Karpas-422 (cell line): Measurements from ENCODE around the gene CYTH3. TPM values are rescaled to one million over a fixed set of nuclear protein-coding genes. Genes with fewer than 3 reads are reported as not detected.

ENCODE experiments used
- DNase-seq: peaks from one replicate; pipeline ENCODE4 v3.0.0-alpha.2; 2015
- H2AFZ ChIP-seq: fragments of 200-600 bp; sonication (generic); 2 replicates; pipeline ENCODE4 v1.6.1; 2014; ENCODE audit warnings: antibody characterized with exemption, low read length, mixed read lengths
- H3K27ac ChIP-seq: fragments of 200-600 bp; sonication (generic); 2 replicates; pipeline ENCODE4 v1.5.1; 2014; ENCODE audit warnings: mild to moderate bottlenecking, low read length, moderate library complexity
- H3K27me3 ChIP-seq: fragments of 200-600 bp; sonication (generic); 2 replicates; pipeline ENCODE4 v1.6.1; 2014; ENCODE audit warnings: low read length, mixed read lengths
- H3K36me3 ChIP-seq: fragments of 200-600 bp; sonication (generic); 2 replicates; pipeline ENCODE4 v1.6.1; 2014; ENCODE audit warnings: low read length, mixed read lengths; ENCODE audit not compliant: insufficient read depth
- H3K4me1 ChIP-seq: fragments of 200-600 bp; sonication (generic); 2 replicates; pipeline ENCODE4 v1.6.1; 2014; ENCODE audit warnings: mild to moderate bottlenecking, low read length, mixed read lengths
- H3K4me2 ChIP-seq: fragments of 200-600 bp; sonication (generic); 2 replicates; pipeline ENCODE4 v1.6.1; 2014; ENCODE audit warnings: low read length, low read depth, mild to moderate bottlenecking; ENCODE audit not compliant: poor library complexity, severe bottlenecking
- H3K4me3 ChIP-seq: fragments of 200-600 bp; sonication (generic); 2 replicates; pipeline ENCODE4 v1.5.1; 2014; ENCODE audit warnings: mild to moderate bottlenecking, antibody characterized with exemption, low read length, mixed read lengths
- H3K79me2 ChIP-seq: fragments of 200-600 bp; sonication (generic); 2 replicates; pipeline ENCODE4 v1.6.1; 2014; ENCODE audit warnings: mild to moderate bottlenecking, low read length, mixed read lengths
- H3K9ac ChIP-seq: fragments of 200-600 bp; sonication (generic); 2 replicates; pipeline ENCODE4 v1.6.0; 2014; ENCODE audit warnings: low read length
- H3K9me2 ChIP-seq: fragments of 200-600 bp; sonication (generic), shearing (Covaris generic); replicated peaks from 2 replicates; pipeline ENCODE4 v1.6.0; 2014; ENCODE audit warnings: mild to moderate bottlenecking, low read length, moderate library complexity; ENCODE audit not compliant: insufficient read depth
- H3K9me3 ChIP-seq: fragments of 300-700, 200-600 bp; sonication (generic); 2 replicates; pipeline ENCODE4 v1.6.1; 2014; ENCODE audit warnings: low read length, mixed read lengths
- H4K20me1 ChIP-seq: fragments of 200-600 bp; sonication (generic); 2 replicates; pipeline ENCODE4 v1.6.1; 2014; ENCODE audit warnings: mild to moderate bottlenecking, antibody characterized with exemption, low read length, low read depth; ENCODE audit not compliant: insufficient read depth
- total RNA-seq: library from RNA; depleted of rRNA; stranded (reverse); fragments of >200 nt; shearing (Covaris generic); gene quantifications from 2 replicates; pipeline ENCODE4 v1.2.3, GENCODE V29; 2014; ENCODE audit warnings: low replicate concordance

The CYTH3 gene
- total RNA-seq, 1 experiment from 2014 or later: 3.0 TPM

DNA sequence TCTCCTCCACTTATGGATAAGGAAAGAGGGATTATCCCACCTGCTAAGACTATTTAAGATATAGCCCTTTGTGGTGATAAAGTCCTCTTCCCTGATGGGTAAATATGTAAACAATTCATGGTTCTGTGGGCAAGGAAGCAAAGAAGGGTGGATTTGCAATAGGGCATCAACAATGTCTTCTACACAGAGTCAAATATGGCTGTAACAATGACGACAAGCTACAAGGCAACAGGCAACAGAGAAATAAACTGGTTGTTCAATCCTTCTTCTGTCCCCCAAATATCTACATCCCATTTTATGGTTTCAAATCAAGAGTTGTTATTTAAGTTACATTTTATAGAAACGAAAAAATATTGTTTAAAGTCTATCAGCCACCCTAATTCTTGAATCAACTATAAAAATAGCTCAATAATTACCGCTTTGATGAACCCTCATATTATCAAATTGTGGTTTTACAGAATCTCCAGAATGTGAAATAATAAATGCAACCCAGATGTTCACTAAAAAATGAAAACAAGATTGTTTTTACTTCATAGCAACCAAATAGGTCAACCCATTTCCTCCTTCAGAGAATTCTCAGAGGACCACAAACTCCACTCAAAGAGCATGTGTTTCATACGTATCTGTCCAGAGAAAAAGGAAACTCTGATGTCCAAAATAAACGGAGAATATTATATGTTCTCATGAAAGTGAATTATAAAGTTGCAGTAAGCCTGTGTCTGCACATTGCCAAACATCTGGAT is 13.8 kb downstream of the CYTH3 start:
- Histone ChIP-seq H3K27ac (no peak overlapping the region), H3K9me2 (no peaks in the 10 kb centered on the region), H3K4me3 (no peak overlapping the region), H3K79me2 (no peaks in the 10 kb centered on the region), H3K4me1 (peaks cover 5% of the 10 kb centered on the region), H2AFZ (no peak overlapping the region), H3K9me3 (no peaks in the 10 kb centered on the region), H3K27me3 (no peaks in the 10 kb centered on the region), H3K4me2 (no peak overlapping the region), H3K9ac (no peak overlapping the region), H3K36me3 (no peaks in the 10 kb centered on the region), H4K20me1 (0 out of 2 replicates have a peak, but pooled peaks cover 3% of the 10 kb centered on the region)
- no peak for DNase-seq

DNA sequence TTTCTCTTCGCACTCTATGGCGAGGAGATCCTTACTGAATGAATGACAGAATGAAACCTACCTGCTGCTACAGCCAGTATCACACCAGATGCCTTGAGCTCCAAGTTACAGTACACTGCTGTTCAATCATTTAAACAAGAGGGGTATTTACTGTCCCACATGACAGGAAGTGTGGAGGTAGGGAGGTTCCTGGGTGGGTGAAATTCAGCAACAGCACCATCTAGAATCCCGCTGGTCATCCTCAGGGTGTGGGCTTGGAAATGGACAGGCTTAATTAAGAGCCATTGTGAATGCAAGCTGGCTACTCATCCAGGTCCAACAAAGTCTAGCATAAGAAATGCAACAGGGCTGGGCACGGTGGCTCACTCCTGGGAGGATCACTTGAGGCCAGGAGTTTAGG is 14.7 kb downstream of the CYTH3 start:
- H3K27me3 ChIP-seq: no peaks in the 10 kb centered on the region
- H2AFZ ChIP-seq: no peak overlapping the region
- no peak overlapping the region for H3K4me3 ChIP-seq
- H3K79me2 ChIP-seq: no peaks in the 10 kb centered on the region
- DNase-seq: no peak
- H3K27ac ChIP-seq: no peak overlapping the region
- no peaks in the 10 kb centered on the region for H3K9me3 ChIP-seq
- H3K4me1 ChIP-seq: peaks cover 5% of the 10 kb centered on the region
- no peaks in the 10 kb centered on the region for H3K9me2 ChIP-seq
- H3K9ac ChIP-seq: no peak overlapping the region
- H3K36me3 ChIP-seq: no peaks in the 10 kb centered on the region
- no peaks in the 10 kb centered on the region for H4K20me1 ChIP-seq
- no peak overlapping the region for H3K4me2 ChIP-seq

DNA sequence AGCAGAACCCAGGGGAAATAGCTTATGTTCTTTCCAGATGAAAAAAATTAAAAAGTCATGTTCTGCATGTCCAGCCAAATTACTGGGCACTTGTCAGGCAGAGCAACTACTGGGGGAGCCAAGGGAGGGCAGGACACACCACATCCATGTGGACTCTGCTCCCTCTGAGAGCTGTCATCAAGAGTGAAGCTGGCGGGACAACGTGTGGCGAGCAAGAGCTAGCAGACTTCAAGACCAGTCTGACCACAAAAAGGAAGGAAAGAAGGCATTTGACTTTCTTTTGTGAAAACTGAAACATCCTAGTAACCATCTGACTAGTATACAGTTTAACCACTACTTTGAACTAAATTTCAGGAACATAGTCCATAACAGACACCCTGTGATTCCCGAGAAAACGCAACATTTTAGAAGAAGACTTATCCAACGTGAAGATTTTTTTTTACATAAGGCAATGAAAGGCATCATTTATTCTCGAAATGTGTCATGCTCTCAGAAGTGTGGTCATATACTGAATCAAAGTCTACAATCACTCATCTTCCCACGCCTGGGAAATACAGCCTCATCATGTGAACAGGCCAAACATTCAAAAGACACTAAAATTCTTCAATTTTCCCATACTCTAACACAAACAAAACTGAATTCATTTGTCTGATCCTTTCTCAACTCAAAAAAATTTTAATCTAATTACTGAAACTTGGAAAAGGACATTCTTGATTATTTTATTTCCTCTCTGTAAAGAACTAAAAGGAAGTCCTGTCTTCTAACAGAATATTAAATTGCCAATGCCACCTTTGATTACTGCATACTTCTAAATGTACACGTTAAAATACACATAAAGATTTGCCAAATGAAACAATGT is 15.5 kb downstream of the CYTH3 start:
- H3K4me3 ChIP-seq: no peak overlapping the region
- no peak overlapping the region for H3K4me2 ChIP-seq
- DNase-seq: no peak
- H3K4me1 ChIP-seq: peaks cover 5% of the 10 kb centered on the region
- no peaks in the 10 kb centered on the region for H3K9me3 ChIP-seq
- no peaks in the 10 kb centered on the region for H4K20me1 ChIP-seq
- H3K9me2 ChIP-seq: no peaks in the 10 kb centered on the region
- H3K79me2 ChIP-seq: no peaks in the 10 kb centered on the region
- H3K9ac ChIP-seq: no peak overlapping the region
- no peak overlapping the region for H2AFZ ChIP-seq
- no peaks in the 10 kb centered on the region for H3K27me3 ChIP-seq
- H3K36me3 ChIP-seq: no peaks in the 10 kb centered on the region
- no peak overlapping the region for H3K27ac ChIP-seq

DNA sequence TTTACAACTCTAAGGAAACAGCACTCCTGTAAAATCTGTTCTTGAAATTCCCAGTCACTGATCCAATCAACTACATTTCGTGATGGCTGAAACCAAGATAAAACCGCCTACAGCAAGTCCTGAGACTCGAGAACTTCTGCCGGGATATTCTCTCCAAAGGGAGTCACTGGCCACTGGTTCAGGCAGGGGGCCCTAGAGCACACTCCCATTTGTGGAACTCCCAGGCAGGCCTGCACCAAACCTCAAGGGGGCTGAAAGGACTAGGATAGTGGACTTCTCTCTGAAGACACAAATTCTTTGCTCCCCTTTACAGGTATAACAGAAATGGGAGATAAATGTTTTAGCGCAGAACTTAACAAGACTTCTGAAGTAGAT is 16.3 kb downstream of the CYTH3 start:
- H3K4me2 ChIP-seq: no peak overlapping the region
- H3K4me3 ChIP-seq: no peak overlapping the region
- no peak overlapping the region for H3K27ac ChIP-seq
- no peak overlapping the region for H2AFZ ChIP-seq
- no peaks in the 10 kb centered on the region for H3K36me3 ChIP-seq
- no peaks in the 10 kb centered on the region for H3K9me3 ChIP-seq
- H3K79me2 ChIP-seq: no peaks in the 10 kb centered on the region
- H3K27me3 ChIP-seq: no peaks in the 10 kb centered on the region
- no peaks in the 10 kb centered on the region for H4K20me1 ChIP-seq
- no peak overlapping the region for H3K9ac ChIP-seq
- DNase-seq: no peak
- peaks cover 5% of the 10 kb centered on the region for H3K4me1 ChIP-seq
- no peaks in the 10 kb centered on the region for H3K9me2 ChIP-seq

DNA sequence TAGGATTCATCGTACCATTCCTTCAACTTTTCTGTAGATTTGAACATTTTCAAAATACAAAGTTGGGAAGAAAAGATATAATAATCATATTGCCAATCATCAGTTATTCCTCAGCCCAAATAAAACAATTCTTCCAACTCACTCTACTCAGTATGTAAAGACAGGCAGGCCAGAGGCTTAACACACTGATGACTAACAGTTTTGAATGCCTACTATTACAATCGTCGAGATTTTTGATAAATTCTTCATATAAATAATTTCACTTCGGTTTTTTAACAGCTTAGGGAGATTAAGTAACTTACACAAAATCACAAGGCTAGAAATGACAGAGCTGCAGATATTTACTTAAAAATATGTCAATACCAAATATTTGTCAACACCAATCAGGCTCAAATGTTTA is 17.6 kb downstream of the CYTH3 start:
- Histone ChIP-seq H3K9me3 (no peaks in the 10 kb centered on the region), H4K20me1 (no peaks in the 10 kb centered on the region), H3K4me3 (no peak overlapping the region), H3K27ac (no peak overlapping the region), H3K4me2 (no peak overlapping the region), H3K4me1 (peaks cover 5% of the 10 kb centered on the region), H3K9me2 (no peaks in the 10 kb centered on the region), H3K27me3 (no peaks in the 10 kb centered on the region), H3K79me2 (no peaks in the 10 kb centered on the region), H2AFZ (no peak overlapping the region), H3K9ac (no peak overlapping the region), H3K36me3 (no peaks in the 10 kb centered on the region)
- no peak for DNase-seq

DNA sequence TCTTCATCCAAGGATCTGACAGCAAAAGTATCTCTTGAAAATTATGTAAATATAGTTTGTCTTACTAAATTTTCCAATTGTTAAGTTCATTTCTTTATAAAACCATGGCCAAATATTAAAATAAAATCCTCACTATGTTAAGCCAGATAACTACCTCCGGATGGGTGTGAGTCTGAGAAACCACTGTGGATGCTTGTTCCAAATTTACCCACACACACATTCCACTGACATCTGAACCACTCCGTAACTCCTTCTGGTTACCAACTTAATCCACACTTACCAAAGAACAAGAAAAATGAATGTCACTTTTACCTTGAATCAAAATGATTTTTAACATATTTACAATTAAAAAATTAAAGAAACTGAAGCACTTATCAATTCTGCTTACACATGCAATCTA is 19.7 kb downstream of the CYTH3 start:
- no peaks in the 10 kb centered on the region for H4K20me1 ChIP-seq
- H3K4me3 ChIP-seq: no peak overlapping the region
- no peak overlapping the region for H3K27ac ChIP-seq
- H3K4me1 ChIP-seq: no peaks in the 10 kb centered on the region
- no peaks in the 10 kb centered on the region for H3K79me2 ChIP-seq
- H3K27me3 ChIP-seq: no peaks in the 10 kb centered on the region
- H3K9me2 ChIP-seq: no peaks in the 10 kb centered on the region
- H3K9me3 ChIP-seq: no peaks in the 10 kb centered on the region
- H3K36me3 ChIP-seq: no peaks in the 10 kb centered on the region
- no peak overlapping the region for H3K4me2 ChIP-seq
- H3K9ac ChIP-seq: no peak overlapping the region
- no peak for DNase-seq
- no peak overlapping the region for H2AFZ ChIP-seq

DNA sequence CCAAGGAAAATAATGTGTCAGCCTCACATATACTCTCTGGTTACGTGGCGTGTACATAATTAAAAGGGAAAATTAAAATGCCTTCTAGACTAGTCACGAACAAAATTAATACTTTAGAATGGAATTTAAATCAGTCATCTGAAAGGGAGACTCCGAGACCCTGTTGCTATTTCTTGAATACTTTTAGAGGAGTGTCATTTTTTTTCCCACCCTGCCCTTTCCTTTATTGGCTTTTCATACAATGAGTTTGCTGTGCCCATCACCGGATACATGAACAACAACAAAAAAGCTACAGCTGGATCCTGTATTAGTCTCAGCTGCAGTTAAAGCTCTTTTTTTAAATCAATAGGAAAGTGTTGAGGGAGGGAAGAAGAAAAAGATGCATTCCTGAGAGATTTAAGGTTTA is 20.1 kb downstream of the CYTH3 start:
- H3K9me3 ChIP-seq: no peaks in the 10 kb centered on the region
- no peaks in the 10 kb centered on the region for H4K20me1 ChIP-seq
- no peak for DNase-seq
- no peak overlapping the region for H3K9ac ChIP-seq
- H3K27ac ChIP-seq: no peak overlapping the region
- no peaks in the 10 kb centered on the region for H3K36me3 ChIP-seq
- H3K79me2 ChIP-seq: no peaks in the 10 kb centered on the region
- no peak overlapping the region for H2AFZ ChIP-seq
- no peaks in the 10 kb centered on the region for H3K27me3 ChIP-seq
- no peak overlapping the region for H3K4me3 ChIP-seq
- no peaks in the 10 kb centered on the region for H3K4me1 ChIP-seq
- H3K9me2 ChIP-seq: no peaks in the 10 kb centered on the region
- H3K4me2 ChIP-seq: no peak overlapping the region

DNA sequence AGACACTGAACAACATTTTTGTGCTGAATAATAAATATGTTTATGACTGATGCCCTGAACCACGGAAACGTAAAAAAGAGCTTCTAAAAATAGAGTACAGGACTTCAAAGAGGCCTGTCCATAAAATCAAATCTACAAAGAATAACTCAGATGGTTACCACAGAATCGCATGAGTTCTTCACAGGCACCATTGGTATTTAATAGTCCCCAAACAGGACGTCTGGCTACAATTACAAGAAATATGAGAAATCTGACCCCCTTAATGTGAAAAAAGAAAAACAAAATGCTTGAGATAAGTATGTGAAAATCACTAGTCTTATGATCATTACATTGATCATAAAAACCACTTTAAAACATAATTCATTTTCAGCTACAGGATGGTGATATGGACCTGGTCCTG is 20.8 kb downstream of the CYTH3 start:
- Histone ChIP-seq H3K4me3 (no peak overlapping the region), H3K79me2 (no peaks in the 10 kb centered on the region), H4K20me1 (no peaks in the 10 kb centered on the region), H3K27ac (no peak overlapping the region), H3K4me2 (no peak overlapping the region), H3K9me3 (no peaks in the 10 kb centered on the region), H2AFZ (no peak overlapping the region), H3K9ac (no peak overlapping the region), H3K9me2 (no peaks in the 10 kb centered on the region), H3K36me3 (no peaks in the 10 kb centered on the region), H3K4me1 (no peaks in the 10 kb centered on the region), H3K27me3 (no peaks in the 10 kb centered on the region)
- no peak for DNase-seq
